K562 (cell line): ENCODE measurements around the gene IQGAP3. TPM values are rescaled to one million over a fixed set of nuclear protein-coding genes. Genes with fewer than 3 reads are reported as not detected.

Source experiments
- ATAC-seq: fragments of 200-7000 bp; cut with Tn5 transposase; 3 replicates; pipeline ENCODE4 v1.9.1; 2020; ENCODE audit warnings: moderate library complexity
- BruUV-seq: library from RNA; stranded (reverse); fragments of 400-500 nt; replicated peaks from 2 replicates; lab custom pipeline; 2021; lab: Mats Ljungman, UMichigan
- CTCF ChIA-PET: fragments of 300-600 bp; formaldehyde crosslinking; extraction: SDS; loops from one replicate; lab custom pipeline; 2021; ENCODE audit warnings: low intra/inter-chr PET ratio; lab: Yijun Ruan, JAX
- POLR2A ChIA-PET: fragments of 300-600, 350-650 bp; sonication (Branson Sonifier 250); formaldehyde crosslinking; extraction: SDS; loops from one replicate; lab custom pipeline; 2021; ENCODE audit warnings: antibody characterized with exemption, inconsistent platforms; lab: Yijun Ruan, JAX
- DNase-seq, 4 experiments: peaks; one replicate each; pipeline versions ENCODE4 v3.0.0 to v3.0.0-alpha.2; 2011 to 2018; ENCODE audit warnings: low spot score in 3 of 4, mixed read lengths in 3 of 4; ENCODE audit errors: extremely low read depth in 1 of 4
- FAIRE-seq: peaks from 2 replicates; lab custom pipeline; 2011; peaks lifted over from hg19 to GRCh38; lab: Jason Lieb, UNC
- H2AFZ ChIP-seq: 2 replicates; pipeline ENCODE4 v1.6.0; 2011; ENCODE audit warnings: low read depth, low read length, control low read depth, inconsistent platforms
- H3K27ac ChIP-seq: fragments of 200-600 bp; 3 replicates; pipeline ENCODE4 v1.8.0; 2011; ENCODE audit warnings: low read depth, mild to moderate bottlenecking, control low read depth, inconsistent platforms, low read length, moderate library complexity, mixed read lengths; ENCODE audit errors: extremely low read depth
- H3K27me3 ChIP-seq, 2 experiments: fragments of 300-600 bp in 1 of 2; 2 replicates in 1 of 2; 3 replicates in 1 of 2; pipeline versions ENCODE4 v1.6.0 to v1.8.0; 2011; ENCODE audit warnings: inconsistent platforms in 2 of 2, low read length in 2 of 2, mild to moderate bottlenecking in 1 of 2, mixed read lengths in 1 of 2, moderate library complexity in 1 of 2; ENCODE audit not compliant: control insufficient read depth in 2 of 2, insufficient read depth in 2 of 2
- H3K36me3 ChIP-seq: fragments of 300-600 bp; 3 replicates; pipeline ENCODE4 v1.8.0; 2011; ENCODE audit warnings: mild to moderate bottlenecking, low read length, inconsistent platforms; ENCODE audit not compliant: control insufficient read depth, insufficient read depth
- H3K4me1 ChIP-seq, 2 experiments: fragments of 200-600 bp in 1 of 2; replicated peaks in 1 of 2; 2 replicates in 1 of 2; 3 replicates in 1 of 2; pipeline versions ENCODE4 v1.5.1 to v1.8.0; 2011; ENCODE audit warnings: inconsistent platforms in 2 of 2, low read length in 2 of 2, mild to moderate bottlenecking in 1 of 2, mixed read lengths in 1 of 2, moderate library complexity in 1 of 2; ENCODE audit not compliant: control insufficient read depth in 2 of 2, insufficient read depth in 2 of 2
- H3K4me2 ChIP-seq: 2 replicates; pipeline ENCODE4 v1.6.1; 2011; ENCODE audit warnings: low read length, control low read depth, inconsistent platforms, mixed read lengths; ENCODE audit not compliant: insufficient read depth
- H3K4me3 ChIP-seq: fragments of 200-600 bp; sonication (generic), shearing (Covaris generic); 2 replicates; pipeline ENCODE4 v1.5.1; 2016; ENCODE audit warnings: control low read depth, inconsistent platforms
- H3K79me2 ChIP-seq: fragments of 200-600 bp; 3 replicates; pipeline ENCODE4 v1.8.0; 2011; ENCODE audit warnings: low read length, inconsistent platforms; ENCODE audit not compliant: control insufficient read depth, insufficient read depth
- H3K9ac ChIP-seq, 2 experiments: 2 replicates each; pipeline versions ENCODE4 v1.6.0 to v1.6.1; 2011; ENCODE audit warnings: low read depth in 2 of 2, low read length in 2 of 2, control low read depth in 1 of 2, inconsistent platforms in 1 of 2, mild to moderate bottlenecking in 1 of 2, mixed read lengths in 1 of 2; ENCODE audit not compliant: insufficient read depth in 1 of 2
- H3K9me1 ChIP-seq: one replicate; pipeline ENCODE4 v1.6.0; 2011; ENCODE audit warnings: inconsistent platforms, mild to moderate bottlenecking, low read length, moderate library complexity; ENCODE audit not compliant: control insufficient read depth, insufficient read depth
- H3K9me3 ChIP-seq: replicated peaks from 2 replicates; pipeline ENCODE4 v1.5.1; 2011; ENCODE audit warnings: low read depth, low read length, inconsistent platforms; ENCODE audit not compliant: control insufficient read depth, insufficient read depth
- H4K20me1 ChIP-seq: replicated peaks from 2 replicates; pipeline ENCODE4 v1.6.1; 2011; ENCODE audit warnings: low read length, inconsistent platforms, mixed read lengths; ENCODE audit not compliant: control insufficient read depth, insufficient read depth
- ETV6 ChIP-seq, 3 experiments: fragments of 150-350 bp in 1 of 3; sonication (generic) in 1 of 3; formaldehyde crosslinking in 1 of 3; IDR thresholded peaks; 2 replicates each; pipeline versions ENCODE4 v1.6.1 to v1.8.0; 2014 to 2022; ENCODE audit warnings: borderline replicate concordance in 2 of 3, low read depth in 2 of 3, antibody characterized with exemption in 1 of 3, low read length in 1 of 3, mild to moderate bottlenecking in 1 of 3, missing genetic modification reagents in 1 of 3
- HNRNPL ChIP-seq: fragments of 200-400 bp; formaldehyde crosslinking; IDR thresholded peaks from 2 replicates; pipeline ENCODE4 v1.6.1; 2017; ENCODE audit warnings: low read depth, mild to moderate bottlenecking, low read length
- NUFIP1 ChIP-seq: fragments of 450-650 bp; IDR thresholded peaks from 2 replicates; pipeline ENCODE4 v1.6.1; 2018; ENCODE audit not compliant: partially characterized antibody
- U2AF1 ChIP-seq: fragments of 200-400 bp; formaldehyde crosslinking; optimal IDR thresholded peaks from 2 replicates; pipeline ENCODE3; 2017; ENCODE audit warnings: mild to moderate bottlenecking, low read depth, low read length, moderate library complexity
- WGBS: fragments of 100-300 bp; shearing (Covaris generic); methylation state at CpG from one replicate; pipeline ENCODE4 v1.1.6; 2016; ENCODE audit warnings: low coverage, mixed read lengths; ENCODE audit not compliant: insufficient coverage; ENCODE audit errors: missing lambda C conversion rate; 5-methylcytosine and 5-hydroxymethylcytosine counted together
- in situ Hi-C: fragments of 300-500 bp; cut with MboI; formaldehyde crosslinking; loops from 4 replicates; pipeline ENCODE4 v1.15.0; 2018; ENCODE audit warnings: inconsistent platforms, mixed read lengths
- intact Hi-C: fragments of 100-400 bp; cut with micrococcal nuclease; formaldehyde crosslinking; loops from 2 replicates; pipeline ENCODE4 v1.14.2; 2022
- polyA plus RNA-seq, 8 experiments: library from polyadenylated mRNA; depleted of rRNA in 4 of 8; stranded (reverse) in 5 of 8; unstranded in 3 of 8; fragments of >200 nt; fragmentation: Nextera tagmentation in 2 of 8; fragmentation: Illumina TruSeq in 1 of 8; extraction: Ambion mirVana in 2 of 8; extraction: Trizol in 1 of 8; gene quantifications; 2 replicates each; pipeline versions ENCODE4 v1.2.1 to v1.2.3, GENCODE V29; 2011 to 2014; ENCODE audit warnings: inconsistent platforms in 1 of 8, missing spikeins in 1 of 8
- total RNA-seq, 7 experiments: library from RNA; depleted of rRNA in 6 of 7; stranded (reverse); fragments of >200 nt in 6 of 7; fragmentation: Illumina TruSeq in 2 of 7; extraction: Trizol in 2 of 7; gene quantifications; 2 replicates each; pipeline versions ENCODE4 v1.2.1 to v1.2.3, GENCODE V29; 2011 to 2021; ENCODE audit warnings: low replicate concordance in 1 of 7
- TF ChIP-seq, protein P1 (sequence below): fragments of 450-650 bp; IDR thresholded peaks from one replicate; pipeline ENCODE4 v1.6.1; 2018; ENCODE audit warnings: mild to moderate bottlenecking, moderate library complexity; ENCODE audit not compliant: partially characterized antibody

Gene IQGAP3
- total and polyA plus RNA-seq, 9 of the 15 experiments (the other 6 are each of a cell fraction or from before 2014, with no cell fraction given), result 1.4 to 16.6 (median 11.9) TPM

DNA sequence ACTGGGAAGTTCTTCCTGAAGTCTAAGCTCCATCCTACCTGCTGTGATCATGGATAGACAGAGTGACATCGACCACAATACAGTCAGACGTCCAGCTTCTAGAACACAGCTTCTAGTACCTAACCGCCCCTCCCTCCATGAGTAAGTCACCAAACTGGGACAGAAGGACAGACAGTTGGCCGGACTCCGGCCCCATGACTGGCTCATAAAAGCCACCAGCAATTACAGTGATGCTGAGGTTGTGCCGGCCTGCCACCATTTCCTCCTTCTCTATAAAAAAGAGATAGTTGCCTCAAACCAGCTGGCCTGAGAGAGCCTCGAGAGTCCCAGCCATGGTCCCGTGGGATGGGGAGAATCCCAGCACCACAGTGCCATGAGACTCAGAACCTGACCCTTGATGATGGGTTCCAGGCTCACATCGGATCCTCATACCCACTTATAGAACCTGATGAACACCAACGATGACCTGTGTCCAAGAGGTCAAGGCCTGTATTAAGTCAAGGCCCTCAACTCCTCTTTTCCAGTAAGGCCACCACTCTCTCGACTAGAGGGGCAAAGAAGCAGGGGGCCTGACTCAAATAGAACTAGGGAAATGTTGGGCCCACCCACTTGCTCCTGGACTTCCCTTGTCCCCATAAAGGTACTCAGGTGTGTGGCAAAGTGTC, 75.2 kb downstream of the IQGAP3 start:
- no peak for DNase-seq
- no peak overlapping the region for H2AFZ ChIP-seq
- intact Hi-C loops, result no loop called here
- H3K4me2 ChIP-seq, result no peak overlapping the region
- in situ Hi-C loops, result no loop called here
- no TSS peak for BruUV-seq
- no peaks in the 10 kb centered on the region; a peak in 1 of 5 replicates for H3K27me3 ChIP-seq
- no peaks in the 10 kb centered on the region for H3K9me3 ChIP-seq
- TF ChIP-seq ETV6 (IDR thresholded peaks at IDR 0.05; ENCODE audit: borderline replicate concordance in 1 of 2, low read depth in 2 of 2, low read length in 1 of 2) (no peak), ETV6 (CRISPR knock-in tag; IDR thresholded peaks at IDR 0.05; ENCODE audit: borderline replicate concordance) (no peak), HNRNPL (no peak), U2AF1 (no peak), NUFIP1 (no peak)
- TF ChIP-seq, protein P1, sequence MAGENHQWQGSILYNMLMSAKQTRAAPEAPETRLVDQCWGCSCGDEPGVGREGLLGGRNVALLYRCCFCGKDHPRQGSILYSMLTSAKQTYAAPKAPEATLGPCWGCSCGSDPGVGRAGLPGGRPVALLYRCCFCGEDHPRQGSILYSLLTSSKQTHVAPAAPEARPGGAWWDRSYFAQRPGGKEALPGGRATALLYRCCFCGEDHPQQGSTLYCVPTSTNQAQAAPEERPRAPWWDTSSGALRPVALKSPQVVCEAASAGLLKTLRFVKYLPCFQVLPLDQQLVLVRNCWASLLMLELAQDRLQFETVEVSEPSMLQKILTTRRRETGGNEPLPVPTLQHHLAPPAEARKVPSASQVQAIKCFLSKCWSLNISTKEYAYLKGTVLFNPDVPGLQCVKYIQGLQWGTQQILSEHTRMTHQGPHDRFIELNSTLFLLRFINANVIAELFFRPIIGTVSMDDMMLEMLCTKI, result no peak
- TF ChIP-seq, all 486 proteins: peak for 0
- FAIRE-seq, result no peak
- ATAC-seq, result no peak
- ChIA-PET CTCF (no interaction called here), POLR2A (interaction anchor here (0.6 to 1.4 kb wide), 4 partner anchors 17 to 306 kb away, joined by 3 to 4 read pairs (median 4); no protein-coding TSS in a partner anchor)
- peaks cover 74 to 80% of the 10 kb centered on the region in 2 experiments for H3K4me1 ChIP-seq
- H3K79me2 ChIP-seq, result peaks cover 83% of the 10 kb centered on the region
- H3K36me3 ChIP-seq, result peaks cover 10% of the 10 kb centered on the region; the same call in 2 of the 3 replicates
- H3K27ac ChIP-seq, result no peak overlapping the region
- H3K9me1 ChIP-seq, result peaks cover 12% of the 10 kb centered on the region
- WGBS, result 70% methylated on average over 10 of the region's 11 CpGs
- H4K20me1 ChIP-seq, result peaks cover 50% of the 10 kb centered on the region
- H3K4me3 ChIP-seq, result no peak overlapping the region
- H3K9ac ChIP-seq, result no peak overlapping the region; a peak in 1 of 4 replicates
